GM19193 (cell line): Measurements from ENCODE around the gene AAGAB.

ENCODE experiments used
- POLR2A ChIP-seq: IDR thresholded peaks from 4 replicates; pipeline ENCODE4 v1.6.1; 2011; ENCODE audit not compliant: insufficient read depth, insufficient read length; ENCODE audit errors: extremely low read depth

The AAGAB gene

GRCh38 chr15:67174864-67175573 lies 79.4 kb downstream of the AAGAB start:
- TF ChIP-seq POLR2A: no peak

- no peak for TF ChIP-seq POLR2A
Measured at GRCh38 chr15:67174446-67174845, 80.0 kb downstream of the AAGAB start.

GRCh38 chr15:67173786-67174185 lies 80.7 kb downstream of the AAGAB start:
- TF ChIP-seq POLR2A: no peak

- TF ChIP-seq POLR2A: no peak
Measured at GRCh38 chr15:67173005-67173404, 81.5 kb downstream of the AAGAB start.

GRCh38 chr15:67172172-67172571 lies 82.3 kb downstream of the AAGAB start:
- TF ChIP-seq POLR2A: no peak

- TF ChIP-seq POLR2A: no peak
Measured at GRCh38 chr15:67171471-67171870, 83.0 kb downstream of the AAGAB start.

DNA sequence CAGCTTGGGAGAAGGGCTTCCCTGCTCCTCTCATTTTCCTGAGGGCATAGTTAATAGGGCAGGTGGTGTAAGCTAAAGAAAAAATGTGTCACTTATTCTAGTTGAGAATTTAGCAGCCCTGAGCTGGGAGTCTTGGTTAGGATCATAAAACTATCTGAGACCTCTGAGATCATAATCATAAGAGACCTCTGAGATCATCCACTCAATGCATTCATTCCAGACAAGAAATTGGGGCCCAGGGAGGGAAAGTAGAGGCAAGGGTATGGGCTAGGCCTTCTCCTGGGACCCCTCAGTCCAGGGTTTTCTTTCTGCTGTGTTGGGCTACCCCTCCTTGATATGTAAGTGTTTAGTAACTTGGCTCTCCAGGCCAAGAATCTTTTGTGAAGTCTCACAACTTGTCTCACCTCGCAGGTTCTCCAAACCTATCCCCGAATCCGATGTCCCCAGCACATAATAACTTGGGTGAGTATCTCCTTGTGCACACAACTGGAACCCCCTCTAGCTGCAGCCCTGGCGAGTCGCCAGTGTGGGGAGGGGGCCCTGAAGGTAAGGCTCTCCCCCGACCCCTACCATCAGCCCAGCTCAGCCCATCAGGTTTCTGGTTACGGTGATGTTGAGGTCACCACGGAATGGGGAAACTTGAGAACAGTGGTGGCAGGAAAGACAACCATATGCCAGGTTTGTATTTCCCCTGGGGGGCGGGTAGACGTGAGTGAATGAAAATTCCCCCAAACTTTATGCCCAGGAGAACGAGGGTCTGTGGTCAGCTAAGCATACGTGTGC lies 84.1 kb downstream of the AAGAB start:
- TF ChIP-seq POLR2A: no peak

- TF ChIP-seq POLR2A: no peak
Measured at GRCh38 chr15:67168694-67169093, 85.8 kb downstream of the AAGAB start.

DNA sequence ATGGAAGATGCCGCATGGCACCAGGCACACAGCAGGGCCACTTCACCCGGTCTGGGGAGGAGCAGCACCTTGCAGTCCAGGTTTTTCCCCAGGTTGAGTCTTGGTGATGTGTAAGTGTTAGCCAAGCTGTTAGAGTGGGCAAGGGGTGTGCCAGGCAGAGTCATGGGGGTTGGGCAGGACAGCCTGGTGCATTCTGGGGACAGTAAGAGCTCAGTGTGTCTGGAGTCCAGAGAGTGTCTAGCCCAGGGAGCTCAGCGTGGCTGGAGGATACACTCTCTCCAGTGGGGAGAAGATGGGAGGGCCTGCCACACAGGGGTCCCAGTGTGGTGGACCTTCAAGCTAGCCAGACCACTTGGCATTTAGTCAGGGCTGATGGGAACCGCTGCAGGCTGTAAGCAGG lies 87.4 kb downstream of the AAGAB start:
- no peak for TF ChIP-seq POLR2A

DNA sequence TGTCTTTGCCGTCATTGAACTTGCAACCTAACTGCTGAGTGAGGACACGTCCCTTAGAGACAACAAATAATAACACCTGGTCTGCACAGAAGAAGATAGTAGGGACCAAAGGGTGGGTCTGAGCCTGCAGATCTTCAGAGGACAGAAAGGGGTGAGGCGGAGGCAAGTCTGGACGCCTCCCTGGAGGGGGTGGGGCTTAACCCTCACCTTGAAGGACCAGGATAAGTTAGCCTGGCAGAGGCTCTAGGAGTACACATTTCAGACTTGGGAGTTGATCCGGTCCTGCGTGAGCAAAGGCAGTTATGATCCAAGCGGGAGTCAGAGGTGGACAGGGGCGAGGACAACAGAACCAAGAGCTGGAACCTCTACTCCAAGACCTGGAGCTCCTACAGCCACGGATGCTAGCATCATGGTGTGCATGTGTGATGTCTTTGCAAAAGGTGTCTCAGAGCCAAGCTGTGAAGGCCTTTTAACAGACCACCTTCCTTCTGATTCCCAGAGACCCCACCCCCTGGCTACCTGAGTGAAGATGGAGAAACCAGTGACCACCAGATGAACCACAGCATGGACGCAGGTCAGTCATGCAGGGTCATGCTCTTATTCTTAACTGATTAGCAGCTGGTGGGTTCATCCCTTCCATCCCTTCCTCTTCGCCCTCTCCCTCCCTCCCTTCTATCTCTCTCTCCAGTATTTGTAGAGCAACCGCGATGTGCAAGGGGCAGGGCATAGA lies 88.0 kb downstream of the AAGAB start:
- TF ChIP-seq POLR2A: no peak

- TF ChIP-seq POLR2A: no peak
Measured at GRCh38 chr15:67165254-67166253, 88.9 kb downstream of the AAGAB start.

DNA sequence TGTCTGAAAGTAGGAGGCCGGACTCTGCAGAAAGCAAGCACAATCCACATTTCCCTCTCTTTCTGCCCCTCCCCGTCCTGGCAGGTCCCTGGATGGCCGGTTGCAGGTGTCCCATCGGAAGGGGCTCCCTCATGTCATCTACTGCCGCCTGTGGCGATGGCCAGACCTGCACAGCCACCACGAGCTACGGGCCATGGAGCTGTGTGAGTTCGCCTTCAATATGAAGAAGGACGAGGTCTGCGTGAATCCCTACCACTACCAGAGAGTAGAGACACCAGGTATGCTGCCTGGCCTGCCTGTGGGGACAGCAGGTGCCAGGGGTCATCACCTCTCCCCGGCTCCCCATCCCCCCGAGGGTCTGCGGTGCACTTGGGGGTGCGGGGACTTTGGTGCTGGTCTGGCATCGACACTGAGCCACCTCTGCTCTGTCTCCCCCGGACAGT lies 89.6 kb downstream of the AAGAB start:
- no peak for TF ChIP-seq POLR2A

DNA sequence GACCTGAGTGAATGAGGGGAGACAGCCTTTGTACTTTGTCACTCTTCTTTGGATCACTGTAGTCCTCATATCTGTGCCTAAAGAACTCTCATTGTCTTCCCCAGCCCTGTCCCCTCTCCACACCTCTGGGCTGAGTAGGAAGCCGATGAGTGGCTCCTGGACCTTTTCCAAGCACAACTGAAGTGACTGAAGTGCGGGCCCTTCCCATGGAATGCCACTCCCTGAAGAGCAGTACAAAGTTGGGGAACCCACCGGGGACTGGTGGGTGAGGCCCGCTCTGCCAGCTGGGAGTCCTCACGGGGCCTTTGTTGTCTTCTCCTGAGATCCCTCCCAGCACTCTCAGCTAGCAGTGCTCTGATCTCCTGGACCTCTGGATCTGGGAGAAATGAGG lies 90.1 kb downstream of the AAGAB start:
- TF ChIP-seq POLR2A: no peak

- no peak for TF ChIP-seq POLR2A
Measured at GRCh38 chr15:67163180-67163579, 91.3 kb downstream of the AAGAB start.
